Upper lobe of right lung (tissue), 1 donor: Measurements from ENCODE around the gene CYLD. TPM values are rescaled to one million over a fixed set of nuclear protein-coding genes. Genes with fewer than 3 reads are reported as not detected.

Experiments used
- ATAC-seq: fragments of 200-7000 bp; cut with Tn5 transposase; one replicate; pipeline ENCODE4 v1.9.1; 2020; ENCODE audit warnings: mild to moderate bottlenecking, moderate library complexity
- DNase-seq: peaks from one replicate; pipeline ENCODE4 v3.0.0-alpha.2; 2020
- H3K27ac ChIP-seq: fragments of 200-600 bp; one replicate; pipeline ENCODE4 v1.8.0; 2022
- H3K27me3 ChIP-seq: fragments of 200-600 bp; one replicate; pipeline ENCODE4 v1.8.0; 2022; ENCODE audit warnings: mild to moderate bottlenecking
- H3K36me3 ChIP-seq: fragments of 200-600 bp; one replicate; pipeline ENCODE4 v1.8.0; 2022
- H3K4me1 ChIP-seq: fragments of 200-600 bp; one replicate; pipeline ENCODE4 v1.8.0; 2022
- H3K4me3 ChIP-seq: fragments of 200-600 bp; one replicate; pipeline ENCODE4 v1.8.0; 2022; ENCODE audit warnings: mild to moderate bottlenecking
- H3K9me3 ChIP-seq: fragments of 200-600 bp; one replicate; pipeline ENCODE4 v1.8.0; 2022
- intact Hi-C: fragments of 100-400 bp; cut with DNase I; formaldehyde crosslinking; loops from one replicate; pipeline ENCODE4 v1.11.0; 2022
- total RNA-seq: library from RNA; stranded (reverse); fragmentation: NEBNext Ultra II Directional; extraction: Animal tissue kit (Norgen Biotek cat#: 25700); gene quantifications from one replicate; pipeline ENCODE4 v1.2.1, GENCODE V29; 2021
- TF ChIP-seq, protein P1 (sequence below): fragments of 200-600 bp; IDR thresholded peaks from one replicate; pipeline ENCODE4 v1.8.0; 2022; ENCODE audit warnings: antibody characterized with exemption
- donor health status: DM: no; HTN: yes; CAD: no; lungs with severe emphysema.

CYLD gene
- total RNA-seq, 1 donor from 2014 or later, result 48.3 TPM

DNA sequence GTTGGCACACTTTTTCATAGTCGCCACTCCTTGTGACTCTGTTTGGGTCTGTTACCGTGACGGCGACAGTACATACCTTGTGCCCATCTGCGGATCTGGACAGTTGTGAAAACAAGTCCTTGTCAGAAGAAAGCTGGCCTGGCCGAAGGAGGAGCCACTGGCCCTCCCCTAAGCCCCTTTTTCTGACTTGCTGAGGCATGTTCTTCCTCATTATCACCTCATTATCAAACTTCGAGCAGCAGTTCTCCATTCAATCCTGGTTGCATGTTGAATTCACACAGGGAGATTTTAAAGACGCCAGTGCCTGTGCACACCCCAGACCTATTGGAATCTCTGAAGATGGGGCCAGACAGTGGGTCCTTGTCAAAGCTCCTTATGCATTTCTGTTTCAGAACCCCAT, 61.1 kb downstream of the CYLD start:
- Histone ChIP-seq H3K4me3 (no peak overlapping the region), H3K4me1 (no peaks in the 10 kb centered on the region), H3K27me3 (no peaks in the 10 kb centered on the region), H3K9me3 (no peaks in the 10 kb centered on the region), H3K27ac (no peak overlapping the region), H3K36me3 (peaks cover 7% of the 10 kb centered on the region)
- DNase-seq, result no peak
- TF ChIP-seq, protein P1, sequence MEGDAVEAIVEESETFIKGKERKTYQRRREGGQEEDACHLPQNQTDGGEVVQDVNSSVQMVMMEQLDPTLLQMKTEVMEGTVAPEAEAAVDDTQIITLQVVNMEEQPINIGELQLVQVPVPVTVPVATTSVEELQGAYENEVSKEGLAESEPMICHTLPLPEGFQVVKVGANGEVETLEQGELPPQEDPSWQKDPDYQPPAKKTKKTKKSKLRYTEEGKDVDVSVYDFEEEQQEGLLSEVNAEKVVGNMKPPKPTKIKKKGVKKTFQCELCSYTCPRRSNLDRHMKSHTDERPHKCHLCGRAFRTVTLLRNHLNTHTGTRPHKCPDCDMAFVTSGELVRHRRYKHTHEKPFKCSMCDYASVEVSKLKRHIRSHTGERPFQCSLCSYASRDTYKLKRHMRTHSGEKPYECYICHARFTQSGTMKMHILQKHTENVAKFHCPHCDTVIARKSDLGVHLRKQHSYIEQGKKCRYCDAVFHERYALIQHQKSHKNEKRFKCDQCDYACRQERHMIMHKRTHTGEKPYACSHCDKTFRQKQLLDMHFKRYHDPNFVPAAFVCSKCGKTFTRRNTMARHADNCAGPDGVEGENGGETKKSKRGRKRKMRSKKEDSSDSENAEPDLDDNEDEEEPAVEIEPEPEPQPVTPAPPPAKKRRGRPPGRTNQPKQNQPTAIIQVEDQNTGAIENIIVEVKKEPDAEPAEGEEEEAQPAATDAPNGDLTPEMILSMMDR, result no peak
- intact Hi-C loops, result no loop called here
- no peak for ATAC-seq

DNA sequence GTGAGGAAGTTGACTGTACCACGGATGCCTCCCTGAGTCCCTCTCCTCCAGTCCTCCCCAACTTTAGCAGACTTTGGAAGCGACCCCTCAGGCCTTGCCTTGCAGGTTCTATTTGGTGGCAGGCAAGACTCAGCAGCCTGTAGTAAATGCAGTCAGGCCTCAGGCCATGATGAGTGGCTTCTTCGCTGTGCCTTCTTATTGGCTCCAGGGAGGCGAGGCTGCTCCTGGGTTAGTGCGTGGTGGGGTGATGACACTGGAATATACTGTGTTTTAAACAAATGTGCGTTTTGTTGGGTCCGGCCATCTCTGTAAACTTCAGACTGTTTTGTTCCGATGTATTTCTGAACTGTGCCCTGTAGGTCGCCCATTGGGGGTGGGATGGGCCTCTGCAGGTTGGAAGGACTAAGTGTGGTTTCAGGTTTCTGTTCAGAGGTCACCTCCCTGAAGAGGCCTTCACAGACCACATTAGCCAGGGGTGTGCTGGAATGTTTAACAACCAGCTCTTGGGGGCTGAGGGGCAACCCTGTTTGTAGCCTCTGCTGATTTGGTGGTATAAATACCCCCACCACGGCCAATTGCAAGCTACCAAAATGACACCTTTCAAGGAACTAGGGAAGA, 62.5 kb downstream of the CYLD start:
- no peak for ATAC-seq
- H3K4me3 ChIP-seq, result no peak overlapping the region
- DNase-seq, result no peak
- TF ChIP-seq, protein P1, result no peak
- H3K9me3 ChIP-seq, result no peaks in the 10 kb centered on the region
- H3K36me3 ChIP-seq, result no peaks in the 10 kb centered on the region
- H3K27me3 ChIP-seq, result no peaks in the 10 kb centered on the region
- no peak overlapping the region for H3K27ac ChIP-seq
- intact Hi-C loops, result no loop called here
- H3K4me1 ChIP-seq, result no peaks in the 10 kb centered on the region

DNA sequence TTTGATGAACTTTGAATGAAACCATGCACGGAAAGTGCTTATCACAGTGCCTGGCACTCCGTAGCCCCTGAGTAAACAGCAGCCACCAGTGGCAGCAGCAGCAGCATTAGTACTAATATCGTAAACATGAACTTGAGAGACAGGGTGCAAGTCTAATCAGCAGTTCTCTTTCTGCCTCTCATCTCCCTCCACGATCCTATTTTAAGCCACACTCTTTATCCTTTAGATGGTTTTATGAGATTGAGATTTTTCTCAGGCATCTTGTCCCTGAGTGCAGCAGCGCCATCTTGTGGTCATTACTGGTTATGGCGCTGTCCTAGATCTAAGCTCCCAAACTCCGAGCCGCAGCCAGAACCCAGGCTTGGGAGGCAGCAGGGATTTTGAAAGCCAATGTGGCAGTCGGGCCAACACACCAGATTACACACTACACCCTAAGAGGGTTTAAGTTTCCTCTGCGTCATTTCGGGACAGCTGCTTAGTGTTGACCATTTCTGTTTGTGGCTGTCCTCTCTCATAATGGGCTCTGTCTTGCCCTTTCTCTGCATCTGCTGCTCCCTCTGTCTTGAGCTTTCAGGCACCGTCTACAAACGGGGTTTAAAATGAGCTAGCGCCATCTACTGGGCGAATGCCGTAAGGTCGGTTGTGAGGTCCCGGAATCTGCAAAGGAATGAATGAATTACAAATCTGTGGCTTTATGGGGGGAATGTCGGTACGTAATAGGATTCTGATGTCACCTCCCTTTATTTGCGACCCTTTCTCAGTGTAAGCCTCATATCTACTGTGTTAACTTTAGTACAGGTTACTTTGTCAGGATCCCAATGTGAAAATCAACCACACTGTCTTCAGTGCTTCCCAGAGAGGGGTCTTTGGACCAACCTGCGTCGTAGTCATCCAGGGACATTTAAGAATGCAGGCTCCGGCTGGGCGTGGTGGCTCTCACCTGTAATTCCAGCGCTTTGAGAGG, 64.5 kb downstream of the CYLD start:
- intact Hi-C loops, result no loop called here
- Histone ChIP-seq H3K36me3 (no peaks in the 10 kb centered on the region), H3K9me3 (no peaks in the 10 kb centered on the region), H3K4me1 (no peaks in the 10 kb centered on the region), H3K27me3 (no peaks in the 10 kb centered on the region), H3K4me3 (peak overlapping the region; percentile 34), H3K27ac (no peak overlapping the region)
- DNase-seq (peak; percentile 83), ATAC-seq (peak; percentile 95)
- TF ChIP-seq, protein P1, result peak; percentile 93

DNA sequence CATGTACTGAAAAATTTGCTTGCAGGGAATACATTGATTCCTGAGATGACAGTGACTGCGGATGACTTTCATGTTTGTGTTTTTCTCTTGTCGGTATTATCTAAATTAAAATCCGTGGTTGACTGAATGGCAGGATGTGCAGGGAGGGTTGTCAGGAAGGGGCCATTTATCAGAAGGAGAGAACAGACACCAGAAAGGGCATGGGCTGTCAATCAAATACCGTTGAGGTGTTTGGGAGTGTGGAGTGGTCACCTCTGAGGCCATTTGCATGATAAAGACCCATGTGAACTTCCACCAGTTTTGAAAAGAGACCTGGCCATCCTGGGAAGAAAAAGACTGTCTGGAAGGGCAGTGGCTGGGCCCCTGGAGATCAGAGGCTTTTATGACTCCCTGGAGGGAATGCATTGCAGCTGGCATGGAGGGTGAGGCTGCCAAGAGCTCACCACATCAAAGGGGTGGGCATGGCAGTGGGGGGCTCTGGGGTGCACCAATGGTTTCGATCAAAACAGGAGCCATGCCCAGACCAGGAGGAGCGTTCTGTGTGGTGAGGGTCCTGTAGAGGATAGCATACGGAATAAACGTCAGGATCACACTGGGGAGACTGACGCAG, 67.1 kb downstream of the CYLD start:
- intact Hi-C loops, result no loop called here

DNA sequence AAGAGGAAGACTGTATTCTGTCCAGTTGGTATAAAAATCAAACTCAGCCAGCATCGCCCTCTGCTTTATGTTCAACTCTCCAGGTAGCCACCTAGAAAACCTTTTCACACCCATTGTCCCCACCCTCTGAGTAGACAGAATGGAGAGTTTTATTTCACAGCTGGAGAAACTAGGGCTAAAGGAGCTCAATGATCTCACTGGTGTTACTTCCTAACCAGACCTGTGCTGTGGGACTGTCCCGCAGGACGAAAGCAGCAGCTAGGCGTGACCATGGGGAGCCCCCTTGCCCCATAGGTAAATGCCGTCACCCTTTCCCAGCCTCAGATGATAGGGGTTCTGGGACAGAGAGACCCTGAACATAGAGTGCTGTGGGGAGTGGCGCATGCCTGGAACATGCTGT, 67.7 kb downstream of the CYLD start:
- intact Hi-C loops, result no loop called here
- TF ChIP-seq, protein P1, result no peak

More for the DNA sequence above, 67.1 kb downstream of the CYLD start:
- Histone ChIP-seq H3K36me3 (no peaks in the 10 kb centered on the region), H3K4me3 (no peak overlapping the region), H3K27ac (no peak overlapping the region), H3K4me1 (no peaks in the 10 kb centered on the region), H3K9me3 (no peaks in the 10 kb centered on the region), H3K27me3 (no peaks in the 10 kb centered on the region)
- TF ChIP-seq, protein P1, result no peak
- DNase-seq, result no peak
- ATAC-seq, result no peak

More for the DNA sequence above, 67.7 kb downstream of the CYLD start:
- Histone ChIP-seq H3K9me3 (no peaks in the 10 kb centered on the region), H3K27me3 (no peaks in the 10 kb centered on the region), H3K27ac (no peak overlapping the region), H3K4me3 (no peak overlapping the region), H3K36me3 (no peaks in the 10 kb centered on the region), H3K4me1 (no peaks in the 10 kb centered on the region)
- DNase-seq (no peak), ATAC-seq (no peak)
